ENCODE measurements around the gene CTNNA3.

The CTNNA3 gene

GRCh38 chr10:66192162-66192831 lies 1503.7 kb downstream of the CTNNA3 start:
- TF ChIP-seq CTCF (IDR thresholded peaks at IDR 0.05; ENCODE audit: insufficient read depth, low read depth, low read length, missing control alignments), result no peak
- no peak for DNase-seq (ENCODE audit: low read depth)
- no peak overlapping the region for H3K4me3 ChIP-seq (ENCODE audit: low read length)

- no peak for DNase-seq (ENCODE audit: low read depth)
- TF ChIP-seq CTCF (IDR thresholded peaks at IDR 0.05; ENCODE audit: insufficient read depth, low read depth, low read length, missing control alignments), result no peak
- no peak overlapping the region for H3K4me3 ChIP-seq (ENCODE audit: low read length)
Observed at GRCh38 chr10:66190413-66190812, 1505.6 kb downstream of the CTNNA3 start.

GRCh38 chr10:66189271-66189670 lies 1506.7 kb downstream of the CTNNA3 start:
- TF ChIP-seq CTCF (IDR thresholded peaks at IDR 0.05; ENCODE audit: insufficient read depth, low read depth, low read length, missing control alignments), result no peak
- no peak for DNase-seq (ENCODE audit: low read depth)
- no peak overlapping the region for H3K4me3 ChIP-seq (ENCODE audit: low read length)

GRCh38 chr10:66187053-66187733 lies 1508.8 kb downstream of the CTNNA3 start:
- TF ChIP-seq CTCF (IDR thresholded peaks at IDR 0.05; ENCODE audit: insufficient read depth, low read depth, low read length, missing control alignments), result no peak
- DNase-seq (ENCODE audit: low read depth), result peak; percentile 21
- no peak overlapping the region for H3K4me3 ChIP-seq (ENCODE audit: low read length)

- no peak for TF ChIP-seq CTCF (IDR thresholded peaks at IDR 0.05; ENCODE audit: insufficient read depth, low read depth, low read length, missing control alignments)
- DNase-seq (ENCODE audit: low read depth), result no peak
- no peak overlapping the region for H3K4me3 ChIP-seq (ENCODE audit: low read length)
Observed at GRCh38 chr10:66183028-66183427, 1513.0 kb downstream of the CTNNA3 start.

- H3K4me3 ChIP-seq (ENCODE audit: low read length), result no peak overlapping the region
- TF ChIP-seq CTCF (IDR thresholded peaks at IDR 0.05; ENCODE audit: insufficient read depth, low read depth, low read length, missing control alignments), result peak; percentile 57
- DNase-seq (ENCODE audit: low read depth), result peak; percentile 65
Observed at GRCh38 chr10:66180581-66181318, 1515.2 kb downstream of the CTNNA3 start.

Measured in epithelial cell of esophagus (primary cell).